HG03066 (cell line): ENCODE measurements around the gene UFSP1.
A peak's percentile ranks its signal among the peaks of the same experiment; 100 is the strongest.

ENCODE experiments used
- ATAC-seq: cut with Tn5 transposase; IDR thresholded peaks from one replicate; pipeline ENCODE4 v1.9.1; 2021; ENCODE audit warnings: low read depth; ENCODE audit not compliant: unreplicated experiment

Gene UFSP1

GRCh38 chr7:100882785-100883526, 6.6 kb downstream of the UFSP1 start:
- ATAC-seq, result no peak

- ATAC-seq, result no peak
Observed at GRCh38 chr7:100882201-100882600, 7.3 kb downstream of the UFSP1 start.

GRCh38 chr7:100881136-100881535, 8.4 kb downstream of the UFSP1 start:
- no peak for ATAC-seq

- no peak for ATAC-seq
Observed at GRCh38 chr7:100880645-100881044, 8.9 kb downstream of the UFSP1 start.

GRCh38 chr7:100879685-100880261, 9.7 kb downstream of the UFSP1 start:
- no peak for ATAC-seq

- no peak for ATAC-seq
Observed at GRCh38 chr7:100878685-100879084, 10.8 kb downstream of the UFSP1 start.

GRCh38 chr7:100878013-100878412, 11.5 kb downstream of the UFSP1 start:
- ATAC-seq, result no peak

GRCh38 chr7:100875356-100875751, 14.2 kb downstream of the UFSP1 start:
- ATAC-seq, result peak; percentile 27

- peak; percentile 91 for ATAC-seq
Observed at GRCh38 chr7:100874577-100875355, 14.7 kb downstream of the UFSP1 start, which contains the start of gene SRRT. SRRT (plus strand) TSS chr7:100875103; CDS start chr7:100875591, 488 bp downstream.

- no peak for ATAC-seq
Observed at GRCh38 chr7:100874300-100874576, 15.3 kb downstream of the UFSP1 start.

- ATAC-seq, result no peak
Observed at GRCh38 chr7:100873599-100874299, 15.8 kb downstream of the UFSP1 start.

GRCh38 chr7:100867776-100868485, 21.6 kb downstream of the UFSP1 start:
- peak; percentile 20 for ATAC-seq

GRCh38 chr7:100867040-100867775, 22.3 kb downstream of the UFSP1 start, which contains the start of gene TRIP6:
TRIP6 (plus strand) TSS chr7:100867387; CDS start chr7:100867498, 111 bp downstream.
- peak; percentile 50 for ATAC-seq

GRCh38 chr7:100866729-100867039, 22.8 kb downstream of the UFSP1 start:
- ATAC-seq, result no peak

GRCh38 chr7:100865938-100866728, 23.4 kb downstream of the UFSP1 start:
- ATAC-seq, result no peak

- no peak for ATAC-seq
Observed at GRCh38 chr7:100865372-100865911, 24.1 kb downstream of the UFSP1 start.

GRCh38 chr7:100864263-100864845, 25.2 kb downstream of the UFSP1 start:
- no peak for ATAC-seq

- no peak for ATAC-seq
Observed at GRCh38 chr7:100863406-100863950, 26.0 kb downstream of the UFSP1 start.
